ENCODE measurements around the gene MDM4. TPM values are rescaled to one million over a fixed set of nuclear protein-coding genes. Genes with fewer than 3 reads are reported as not detected.

Gene MDM4
- total RNA-seq, 6 experiments from 2014 or later: 21.0 to 37.6 (median 25.3) TPM

DNA sequence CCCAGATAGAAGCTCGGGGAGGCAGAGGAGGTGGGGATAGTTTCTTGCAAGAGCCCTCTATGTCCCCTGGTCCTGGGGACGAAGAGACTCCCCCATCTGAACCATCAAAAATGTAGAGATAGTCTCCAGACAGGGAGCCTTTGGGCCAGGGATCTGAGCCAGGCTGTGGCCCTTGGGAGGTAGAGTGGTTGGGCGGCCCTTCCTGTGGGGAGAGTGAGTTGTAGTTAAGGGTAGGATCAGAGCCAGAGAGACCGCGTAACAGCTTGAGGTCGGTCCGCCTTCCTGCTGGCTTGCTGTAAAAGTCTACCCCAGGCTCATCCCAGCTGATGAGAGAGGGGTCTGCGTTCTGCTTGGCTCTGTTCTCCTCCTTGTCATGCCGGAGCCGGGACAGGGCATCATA is 46.9 kb upstream of the MDM4 start:
- intact Hi-C loops (cut with DNase I): no loop called here
- 100% methylated on average over 1 of the region's 10 CpGs for WGBS (ENCODE audit: insufficient coverage, low coverage, low lambda C conversion rate, missing lambda C conversion rate)
- Histone ChIP-seq H3K4me1 (no peaks in the 10 kb centered on the region), H3K9me3 (no peaks in the 10 kb centered on the region), H3K27ac (no peak overlapping the region), H3K4me3 (no peak overlapping the region), H3K27me3 (no peaks in the 10 kb centered on the region), H3K36me3 (no peaks in the 10 kb centered on the region)
- DNase-seq (no peak), ATAC-seq (no peak)
- no peak for TF ChIP-seq POLR2A (IDR thresholded peaks at IDR 0.05)
- TF ChIP-seq, protein P1, sequence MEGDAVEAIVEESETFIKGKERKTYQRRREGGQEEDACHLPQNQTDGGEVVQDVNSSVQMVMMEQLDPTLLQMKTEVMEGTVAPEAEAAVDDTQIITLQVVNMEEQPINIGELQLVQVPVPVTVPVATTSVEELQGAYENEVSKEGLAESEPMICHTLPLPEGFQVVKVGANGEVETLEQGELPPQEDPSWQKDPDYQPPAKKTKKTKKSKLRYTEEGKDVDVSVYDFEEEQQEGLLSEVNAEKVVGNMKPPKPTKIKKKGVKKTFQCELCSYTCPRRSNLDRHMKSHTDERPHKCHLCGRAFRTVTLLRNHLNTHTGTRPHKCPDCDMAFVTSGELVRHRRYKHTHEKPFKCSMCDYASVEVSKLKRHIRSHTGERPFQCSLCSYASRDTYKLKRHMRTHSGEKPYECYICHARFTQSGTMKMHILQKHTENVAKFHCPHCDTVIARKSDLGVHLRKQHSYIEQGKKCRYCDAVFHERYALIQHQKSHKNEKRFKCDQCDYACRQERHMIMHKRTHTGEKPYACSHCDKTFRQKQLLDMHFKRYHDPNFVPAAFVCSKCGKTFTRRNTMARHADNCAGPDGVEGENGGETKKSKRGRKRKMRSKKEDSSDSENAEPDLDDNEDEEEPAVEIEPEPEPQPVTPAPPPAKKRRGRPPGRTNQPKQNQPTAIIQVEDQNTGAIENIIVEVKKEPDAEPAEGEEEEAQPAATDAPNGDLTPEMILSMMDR (IDR thresholded peaks at IDR 0.05): no peak

DNA sequence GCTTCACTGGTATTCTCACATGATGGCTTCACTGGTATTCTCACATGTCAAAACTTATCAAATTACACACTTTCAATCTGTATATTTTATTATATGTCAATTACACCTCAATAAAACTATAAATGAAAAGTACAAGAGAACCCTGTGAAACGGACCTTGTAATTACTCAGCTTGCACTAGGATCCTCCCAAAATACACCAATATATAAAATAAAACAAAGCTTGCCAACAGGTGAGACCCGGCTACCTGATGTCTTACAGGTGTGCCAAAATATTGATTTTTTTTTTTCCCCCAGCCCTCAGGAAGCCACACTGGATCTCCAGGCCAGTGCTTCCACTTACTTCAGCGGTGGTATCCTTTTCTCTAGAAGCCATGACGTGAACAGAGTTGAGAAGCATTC is 44.5 kb upstream of the MDM4 start:
- no peaks in the 10 kb centered on the region for H3K27me3 ChIP-seq
- TF ChIP-seq, protein P1 (IDR thresholded peaks at IDR 0.05): no peak
- TF ChIP-seq POLR2A (IDR thresholded peaks at IDR 0.05): no peak
- DNase-seq: no peak
- H3K4me3 ChIP-seq: no peak overlapping the region
- no peak overlapping the region for H3K27ac ChIP-seq
- no peak for ATAC-seq
- no peaks in the 10 kb centered on the region for H3K36me3 ChIP-seq
- intact Hi-C loops (cut with DNase I): no loop called here
- no peaks in the 10 kb centered on the region for H3K9me3 ChIP-seq
- 91% methylated on average over 4 of the region's 4 CpGs for WGBS (ENCODE audit: insufficient coverage, low coverage, low lambda C conversion rate, missing lambda C conversion rate)
- H3K4me1 ChIP-seq: peaks cover 0 to under 1% (median 0%) of the 10 kb centered on the region in 4 donors

DNA sequence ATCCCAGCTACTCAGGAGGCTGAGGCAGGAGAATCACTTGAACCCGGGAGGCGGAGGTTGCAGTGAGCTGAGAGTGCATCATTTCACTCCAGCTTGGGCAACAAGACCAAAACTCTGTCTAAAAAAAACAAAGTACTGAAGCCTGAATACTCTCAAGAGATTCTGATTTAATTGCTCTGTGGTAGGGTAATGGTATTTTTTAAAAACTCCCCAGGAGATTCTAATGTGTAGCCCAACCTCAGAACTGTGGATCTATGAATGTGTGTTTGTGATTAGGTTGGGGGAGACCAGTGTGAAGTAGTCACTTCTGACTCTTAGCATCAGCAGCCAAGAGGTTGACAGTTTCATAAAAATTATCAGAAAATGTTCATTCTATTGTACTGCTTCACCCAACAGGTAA is 43.5 kb upstream of the MDM4 start:
- H3K36me3 ChIP-seq: no peaks in the 10 kb centered on the region

DNA sequence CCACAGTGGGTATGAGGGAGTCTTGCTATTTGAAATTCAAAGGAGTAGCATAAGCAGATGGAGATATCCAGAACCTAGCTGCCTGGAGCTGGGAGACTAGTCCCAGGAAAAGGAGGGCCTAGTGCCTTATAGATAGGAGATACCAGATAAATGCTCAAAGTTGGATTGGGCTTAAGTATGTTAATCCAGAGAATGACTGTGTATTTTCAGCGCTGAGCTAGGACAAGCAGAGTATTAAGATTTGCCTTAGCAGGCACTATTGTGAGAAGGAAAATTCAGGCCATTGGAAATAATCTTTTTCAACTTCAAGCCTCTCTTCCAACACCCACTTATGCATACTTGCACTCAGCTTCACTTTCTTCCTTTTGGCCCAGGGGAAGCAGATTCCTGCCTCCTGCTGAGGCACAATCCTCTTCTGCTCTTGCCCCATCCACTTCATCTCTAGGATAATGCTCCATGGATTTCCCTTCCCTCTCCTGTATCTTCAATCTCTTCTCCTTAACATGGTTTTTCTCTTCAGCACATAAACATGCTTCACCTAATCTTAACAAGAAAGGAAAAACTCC is 42.7 kb upstream of the MDM4 start:
- Histone ChIP-seq H3K27me3 (no peaks in the 10 kb centered on the region), H3K9me3 (no peaks in the 10 kb centered on the region), H3K36me3 (no peaks in the 10 kb centered on the region), H3K27ac (no peak overlapping the region), H3K4me3 (no peak overlapping the region), H3K4me1 (peaks cover 0 to 18% (median 3%) of the 10 kb centered on the region in 4 donors)
- intact Hi-C loops (cut with DNase I): no loop called here
- no peak for TF ChIP-seq POLR2A (IDR thresholded peaks at IDR 0.05)
- DNase-seq (no peak), ATAC-seq (no peak)
- no CpG with 5 or more reads among the region's 1 CpG for WGBS (ENCODE audit: insufficient coverage, low coverage, low lambda C conversion rate, missing lambda C conversion rate)

More for the DNA sequence above, 43.5 kb upstream of the MDM4 start:
- WGBS (ENCODE audit: insufficient coverage, low coverage, low lambda C conversion rate, missing lambda C conversion rate): 100% methylated on average over 2 of the region's 2 CpGs
- DNase-seq (no peak), ATAC-seq (no peak)
- TF ChIP-seq, protein P1 (IDR thresholded peaks at IDR 0.05): no peak
- no peak for TF ChIP-seq POLR2A (IDR thresholded peaks at IDR 0.05)
- no peaks in the 10 kb centered on the region for H3K9me3 ChIP-seq
- peaks cover 0 to 10% (median 3%) of the 10 kb centered on the region in 4 donors for H3K4me1 ChIP-seq
- intact Hi-C loops (cut with DNase I): no loop called here
- H3K27ac ChIP-seq: no peak overlapping the region
- H3K27me3 ChIP-seq: no peaks in the 10 kb centered on the region
- no peak overlapping the region for H3K4me3 ChIP-seq

DNA sequence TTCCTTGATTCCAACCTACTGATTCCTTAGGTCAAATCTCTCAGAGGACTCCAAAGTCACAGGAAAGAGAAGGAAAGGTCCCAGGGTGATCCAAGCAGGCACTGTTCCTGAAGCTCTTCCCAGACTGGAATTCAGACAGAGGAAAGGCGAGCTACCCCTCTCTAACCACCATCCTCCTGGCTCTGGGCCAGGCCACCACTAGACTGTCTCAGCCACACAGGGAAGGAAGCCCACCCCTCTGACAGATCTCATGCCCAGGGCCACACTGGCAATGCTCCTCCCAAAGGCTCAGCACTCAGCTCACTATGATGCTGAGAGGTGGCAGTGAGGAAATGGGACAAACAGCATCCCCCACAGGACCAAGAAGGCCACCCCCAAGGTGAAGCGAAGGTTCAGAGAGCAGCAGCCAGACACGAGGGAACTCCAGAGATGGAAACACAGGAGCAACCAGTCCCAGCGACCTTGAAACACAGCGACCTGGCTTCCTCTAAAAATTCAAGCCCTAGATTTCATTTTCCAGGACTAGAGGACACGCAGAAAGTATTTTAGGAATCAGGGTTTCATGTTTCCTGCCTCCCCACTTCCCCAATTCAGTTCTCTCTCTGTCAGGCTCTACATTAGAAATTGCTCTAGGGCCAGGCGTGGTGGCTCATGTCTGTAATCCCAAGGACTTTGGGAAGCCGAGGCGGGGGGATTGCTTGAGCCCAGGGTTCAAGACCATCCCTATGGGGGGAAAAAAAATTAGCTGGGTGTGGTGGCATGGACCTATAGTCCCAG is 40.4 kb upstream of the MDM4 start:
- H3K27ac ChIP-seq: no peak overlapping the region
- TF ChIP-seq POLR2A (IDR thresholded peaks at IDR 0.05): no peak
- TF ChIP-seq, protein P1 (IDR thresholded peaks at IDR 0.05): no peak
- DNase-seq: no peak
- ATAC-seq: no peak
- intact Hi-C loops (cut with DNase I): no loop called here
- peaks cover 0 to 23% (median 3%) of the 10 kb centered on the region in 4 donors for H3K4me1 ChIP-seq
- WGBS (ENCODE audit: insufficient coverage, low coverage, low lambda C conversion rate, missing lambda C conversion rate): 57% methylated on average over 9 of the region's 9 CpGs
- no peak overlapping the region for H3K4me3 ChIP-seq
- no peaks in the 10 kb centered on the region for H3K36me3 ChIP-seq
- no peaks in the 10 kb centered on the region for H3K27me3 ChIP-seq
- H3K9me3 ChIP-seq: no peaks in the 10 kb centered on the region
